ENCODE measurements around the gene PPP2R3B.

The PPP2R3B gene

DNA sequence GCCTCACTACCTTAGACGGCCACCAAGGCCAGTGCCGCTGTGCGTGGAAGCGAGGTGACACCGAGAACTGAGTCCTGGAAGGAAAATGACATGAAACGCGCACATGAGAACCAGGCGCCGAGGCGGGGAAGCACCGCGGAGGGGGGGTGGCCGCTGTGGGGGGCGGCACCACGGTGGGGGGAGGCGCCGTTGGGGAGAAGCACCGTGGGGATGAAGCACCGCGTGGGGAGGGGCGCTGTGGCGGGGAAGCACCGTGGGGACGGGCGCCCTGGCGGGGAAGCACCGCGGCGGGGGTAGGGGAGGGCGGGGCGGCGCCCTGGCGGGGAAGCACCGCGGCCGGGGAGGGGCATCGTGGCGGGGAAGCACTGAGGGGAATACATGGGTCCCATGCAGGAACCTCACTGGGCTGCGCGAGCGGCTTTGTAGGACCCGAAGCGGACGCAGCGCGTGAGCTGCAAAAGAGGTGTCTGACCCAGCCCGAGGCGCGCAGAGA is 28.0 kb downstream of the PPP2R3B start:
- H3K27me3 ChIP-seq (ENCODE audit: insufficient read depth, poor library complexity, severe bottlenecking), result no peaks in the 10 kb centered on the region
- DNase-seq (ENCODE audit: low spot score) (peak; percentile 58), ATAC-seq (ENCODE audit: low read depth) (no peak)
- H3K4me1 ChIP-seq (ENCODE audit: insufficient read depth, poor library complexity, severe bottlenecking), result peaks cover 16% of the 10 kb centered on the region
- TF ChIP-seq, protein P1, sequence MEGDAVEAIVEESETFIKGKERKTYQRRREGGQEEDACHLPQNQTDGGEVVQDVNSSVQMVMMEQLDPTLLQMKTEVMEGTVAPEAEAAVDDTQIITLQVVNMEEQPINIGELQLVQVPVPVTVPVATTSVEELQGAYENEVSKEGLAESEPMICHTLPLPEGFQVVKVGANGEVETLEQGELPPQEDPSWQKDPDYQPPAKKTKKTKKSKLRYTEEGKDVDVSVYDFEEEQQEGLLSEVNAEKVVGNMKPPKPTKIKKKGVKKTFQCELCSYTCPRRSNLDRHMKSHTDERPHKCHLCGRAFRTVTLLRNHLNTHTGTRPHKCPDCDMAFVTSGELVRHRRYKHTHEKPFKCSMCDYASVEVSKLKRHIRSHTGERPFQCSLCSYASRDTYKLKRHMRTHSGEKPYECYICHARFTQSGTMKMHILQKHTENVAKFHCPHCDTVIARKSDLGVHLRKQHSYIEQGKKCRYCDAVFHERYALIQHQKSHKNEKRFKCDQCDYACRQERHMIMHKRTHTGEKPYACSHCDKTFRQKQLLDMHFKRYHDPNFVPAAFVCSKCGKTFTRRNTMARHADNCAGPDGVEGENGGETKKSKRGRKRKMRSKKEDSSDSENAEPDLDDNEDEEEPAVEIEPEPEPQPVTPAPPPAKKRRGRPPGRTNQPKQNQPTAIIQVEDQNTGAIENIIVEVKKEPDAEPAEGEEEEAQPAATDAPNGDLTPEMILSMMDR (IDR thresholded peaks at IDR 0.05; ENCODE audit: poor library complexity, severe bottlenecking), result no peak
- H3K36me3 ChIP-seq (ENCODE audit: low read depth), result peaks cover 45% of the 10 kb centered on the region
- peaks cover 19% of the 10 kb centered on the region for H3K9me3 ChIP-seq (ENCODE audit: severe bottlenecking)
- H3K4me3 ChIP-seq (ENCODE audit: severe bottlenecking), result no peak overlapping the region
- no peak overlapping the region for H3K27ac ChIP-seq (ENCODE audit: poor library complexity, severe bottlenecking)

DNA sequence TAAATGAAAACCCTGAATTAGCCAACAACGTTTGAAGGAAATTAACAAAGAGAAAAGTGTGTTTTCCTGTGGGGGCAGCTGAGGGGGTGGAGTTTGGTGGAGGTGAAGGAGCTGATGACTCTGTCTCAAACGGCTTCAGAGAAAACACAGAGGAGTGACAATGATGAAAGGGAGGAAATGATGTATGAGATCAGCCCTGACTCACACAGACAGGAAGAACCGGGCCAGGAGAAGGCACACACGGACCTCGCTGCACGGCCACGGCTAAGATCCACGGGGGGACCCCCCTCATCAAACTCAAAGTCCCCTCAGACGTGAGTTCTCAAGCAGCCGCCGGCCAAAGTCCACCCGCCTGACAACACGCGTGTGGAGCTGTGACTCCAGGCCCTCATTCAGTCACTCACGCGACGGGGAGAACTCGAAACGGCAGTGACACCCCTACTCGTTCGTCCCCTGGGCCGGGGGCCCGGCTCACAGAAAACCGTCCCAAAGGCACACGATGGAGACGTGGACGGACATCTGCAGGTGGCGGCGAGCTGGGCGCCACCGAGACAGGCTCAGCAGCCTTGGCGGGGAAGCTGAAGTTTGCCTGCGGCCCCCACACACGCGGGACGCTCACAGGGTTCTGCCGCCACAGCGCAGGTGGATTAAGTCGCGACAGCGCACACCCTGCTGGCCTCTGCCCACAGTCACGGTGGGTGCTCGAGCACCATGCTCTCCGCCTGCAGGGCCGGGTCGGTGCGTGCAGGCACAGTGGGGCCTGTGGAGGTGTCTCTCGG is 28.8 kb downstream of the PPP2R3B start:
- H3K27ac ChIP-seq (ENCODE audit: poor library complexity, severe bottlenecking), result peak overlapping the region; percentile 48
- H3K4me3 ChIP-seq (ENCODE audit: severe bottlenecking), result no peak overlapping the region
- TF ChIP-seq, protein P1 (IDR thresholded peaks at IDR 0.05; ENCODE audit: poor library complexity, severe bottlenecking), result no peak
- H3K27me3 ChIP-seq (ENCODE audit: insufficient read depth, poor library complexity, severe bottlenecking), result no peaks in the 10 kb centered on the region
- ATAC-seq (ENCODE audit: low read depth), result peak; percentile 74
- H3K4me1 ChIP-seq (ENCODE audit: insufficient read depth, poor library complexity, severe bottlenecking), result peaks cover 16% of the 10 kb centered on the region
- peak; percentile 69 for DNase-seq (ENCODE audit: low spot score)
- peaks cover 19% of the 10 kb centered on the region for H3K9me3 ChIP-seq (ENCODE audit: severe bottlenecking)
- H3K36me3 ChIP-seq (ENCODE audit: low read depth), result peaks cover 45% of the 10 kb centered on the region

DNA sequence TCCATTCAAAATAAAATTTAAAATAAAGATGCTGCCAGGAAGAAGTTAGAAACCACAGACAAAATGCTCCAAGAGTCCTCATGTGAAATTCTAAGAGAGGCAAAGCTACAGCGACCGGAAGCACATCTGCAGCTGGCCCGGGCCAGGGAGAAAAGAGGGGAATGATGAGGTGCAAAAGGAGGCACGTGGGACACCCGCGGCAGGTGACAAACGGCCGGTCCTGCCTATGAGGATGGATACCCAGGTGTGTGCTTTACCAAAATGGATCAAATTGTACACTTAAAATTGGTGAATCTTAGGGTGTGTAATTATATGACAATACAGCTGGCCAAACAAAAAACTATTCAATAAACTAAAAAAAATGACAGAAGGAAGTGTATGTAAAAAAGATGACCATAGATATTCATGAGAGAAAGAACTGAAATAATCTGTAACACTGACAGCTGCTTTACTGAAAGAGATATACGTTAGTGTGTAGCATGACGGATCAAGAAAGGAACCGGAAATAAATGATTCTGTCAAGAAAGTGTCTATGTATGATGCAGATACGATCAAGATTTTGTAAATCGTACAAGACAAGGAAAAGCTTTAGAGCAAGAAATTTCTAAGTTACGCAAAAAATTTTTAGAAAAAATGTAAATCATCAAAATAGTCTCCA is 29.5 kb downstream of the PPP2R3B start:
- DNase-seq (ENCODE audit: low spot score) (peak; percentile 49), ATAC-seq (ENCODE audit: low read depth) (no peak)
- peaks cover 45% of the 10 kb centered on the region for H3K36me3 ChIP-seq (ENCODE audit: low read depth)
- TF ChIP-seq, protein P1 (IDR thresholded peaks at IDR 0.05; ENCODE audit: poor library complexity, severe bottlenecking), result no peak
- peak overlapping the region; percentile 48 for H3K27ac ChIP-seq (ENCODE audit: poor library complexity, severe bottlenecking)
- peaks cover 16% of the 10 kb centered on the region for H3K4me1 ChIP-seq (ENCODE audit: insufficient read depth, poor library complexity, severe bottlenecking)
- no peak overlapping the region for H3K4me3 ChIP-seq (ENCODE audit: severe bottlenecking)
- H3K9me3 ChIP-seq (ENCODE audit: severe bottlenecking), result peaks cover 19% of the 10 kb centered on the region
- no peaks in the 10 kb centered on the region for H3K27me3 ChIP-seq (ENCODE audit: insufficient read depth, poor library complexity, severe bottlenecking)

DNA sequence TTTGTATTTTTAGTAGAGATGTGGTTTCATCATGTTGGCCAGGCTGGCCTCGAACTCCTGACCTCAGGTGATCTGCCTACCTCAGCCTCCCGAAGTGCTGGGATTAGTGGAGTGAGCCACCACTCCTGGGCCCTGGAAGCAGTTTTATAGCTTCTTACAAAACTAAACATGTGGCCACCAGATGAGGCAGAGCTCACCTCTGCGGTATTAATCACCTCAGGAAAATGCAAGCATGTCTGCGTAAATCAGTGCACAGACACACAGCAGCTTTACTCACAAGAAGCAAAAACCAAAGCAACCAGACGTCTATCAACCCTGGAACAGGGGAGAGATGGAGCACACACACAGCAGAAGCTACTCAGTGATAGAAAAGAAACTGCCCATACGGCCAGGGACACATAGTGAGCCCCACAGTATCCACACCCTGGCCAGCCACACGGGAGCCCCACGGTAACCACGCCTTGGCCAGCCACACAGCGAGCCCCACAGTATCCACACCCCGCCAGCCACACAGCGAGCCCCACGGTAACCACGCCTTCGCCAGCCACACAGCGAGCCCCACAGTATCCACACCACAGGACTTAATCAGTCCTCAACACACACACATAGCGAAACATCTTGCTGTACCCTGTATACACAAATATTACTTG is 30.2 kb downstream of the PPP2R3B start:
- peaks cover 45% of the 10 kb centered on the region for H3K36me3 ChIP-seq (ENCODE audit: low read depth)
- TF ChIP-seq, protein P1 (IDR thresholded peaks at IDR 0.05; ENCODE audit: poor library complexity, severe bottlenecking), result no peak
- peak; percentile 73 for ATAC-seq (ENCODE audit: low read depth)

More for the DNA sequence above, 30.2 kb downstream of the PPP2R3B start:
- H3K4me3 ChIP-seq (ENCODE audit: severe bottlenecking), result no peak overlapping the region
- peak overlapping the region; percentile 48 for H3K27ac ChIP-seq (ENCODE audit: poor library complexity, severe bottlenecking)
- H3K4me1 ChIP-seq (ENCODE audit: insufficient read depth, poor library complexity, severe bottlenecking), result peaks cover 16% of the 10 kb centered on the region
- H3K27me3 ChIP-seq (ENCODE audit: insufficient read depth, poor library complexity, severe bottlenecking), result no peaks in the 10 kb centered on the region
- peaks cover 19% of the 10 kb centered on the region for H3K9me3 ChIP-seq (ENCODE audit: severe bottlenecking)
- peak; percentile 56 for DNase-seq (ENCODE audit: low spot score)
